Upper lobe of left lung (tissue), 4 donors: ENCODE measurements around the gene MACROD2.

Experiments used
- CTCF ChIP-seq, 6 experiments: fragments of 450-650 bp in 4 of 6; fragments of 200-600 bp in 2 of 6; sonication (generic) in 2 of 6; IDR thresholded peaks; one replicate each; pipeline ENCODE4 v1.5.1; 2016 to 2019; ENCODE audit warnings: antibody characterized with exemption in 6 of 6
- EP300 ChIP-seq, 4 donors: sonication (generic); formaldehyde crosslinking; IDR thresholded peaks; one replicate each; pipeline ENCODE4 v1.5.1; 2017; ENCODE audit warnings: antibody characterized with exemption in 4 of 4, control low read depth in 2 of 4
- POLR2A ChIP-seq, 4 donors: fragments of 450-650 bp; IDR thresholded peaks; one replicate each; pipeline ENCODE4 v1.5.1; 2016 to 2017; ENCODE audit warnings: antibody characterized with exemption in 4 of 4, mild to moderate bottlenecking in 2 of 4
- POLR2AphosphoS5 ChIP-seq, 2 donors: sonication (generic); formaldehyde crosslinking; IDR thresholded peaks; one replicate each; pipeline ENCODE4 v1.5.1; 2017; ENCODE audit warnings: antibody characterized with exemption in 2 of 2

- TF ChIP-seq CTCF (IDR thresholded peaks at IDR 0.05) (no peak), POLR2A (IDR thresholded peaks at IDR 0.05) (no peak), EP300 (IDR thresholded peaks at IDR 0.05) (no peak), POLR2AphosphoS5 (IDR thresholded peaks at IDR 0.05) (no peak)
Measured at GRCh38 chr20:15289337-15289736, 1294.0 kb downstream of the MACROD2 start.
